Inflammatory macrophage treated with lipopolysaccharide for 4 hours (primary cell): ENCODE data around the gene WNT9A.

ENCODE experiments used
- DNase-seq: peaks from one replicate; pipeline ENCODE4 v3.0.0-alpha.2; 2020

Gene WNT9A

GRCh38 chr1:227939791-227940771 is 7.7 kb downstream of the WNT9A start:
- no peak for DNase-seq

GRCh38 chr1:227938911-227939790 is 8.6 kb downstream of the WNT9A start:
- DNase-seq: no peak

- no peak for DNase-seq
These were observed 9.5 kb downstream of the WNT9A start for GRCh38 chr1:227938276-227938675.

- DNase-seq: no peak
These were observed 9.9 kb downstream of the WNT9A start for GRCh38 chr1:227937838-227938145.

- DNase-seq: no peak
These were observed 10.5 kb downstream of the WNT9A start for GRCh38 chr1:227937031-227937837.

GRCh38 chr1:227935826-227936225 is 11.9 kb downstream of the WNT9A start:
- DNase-seq: no peak

- DNase-seq: peak; percentile 62
These were observed 13.0 kb downstream of the WNT9A start for GRCh38 chr1:227934476-227935313.

GRCh38 chr1:227929751-227930472 is 17.8 kb downstream of the WNT9A start:
- DNase-seq: no peak

- no peak for DNase-seq
These were observed 18.8 kb downstream of the WNT9A start for GRCh38 chr1:227928811-227929375.

- DNase-seq: no peak
These were observed 19.6 kb downstream of the WNT9A start for GRCh38 chr1:227927971-227928741.

- DNase-seq: no peak
These were observed 20.5 kb downstream of the WNT9A start for GRCh38 chr1:227926896-227927885.

GRCh38 chr1:227926216-227926791 is 21.4 kb downstream of the WNT9A start:
- DNase-seq: no peak

- DNase-seq: no peak
These were observed 22.0 kb downstream of the WNT9A start for GRCh38 chr1:227925582-227926198.

GRCh38 chr1:227924833-227925574 is 22.7 kb downstream of the WNT9A start:
- no peak for DNase-seq

GRCh38 chr1:227924168-227924832 is 23.4 kb downstream of the WNT9A start:
- DNase-seq: no peak

- no peak for DNase-seq
These were observed 24.2 kb downstream of the WNT9A start for GRCh38 chr1:227923353-227924167.
